Ishikawa (cell line): ENCODE measurements around the gene AKT1S1.

Experiments
- CEBPB ChIP-seq: IDR thresholded peaks from 2 replicates; pipeline ENCODE4 v1.6.1; 2012
- CREB1 ChIP-seq: IDR thresholded peaks from 2 replicates; pipeline ENCODE4 v1.6.1; 2012; ENCODE audit warnings: low read depth
- EGR1 ChIP-seq: IDR thresholded peaks from 2 replicates; pipeline ENCODE4 v1.6.1; 2012
- EP300 ChIP-seq: IDR thresholded peaks from 2 replicates; pipeline ENCODE4 v1.6.1; 2012; ENCODE audit warnings: borderline replicate concordance
- FOXM1 ChIP-seq: IDR thresholded peaks from 2 replicates; pipeline ENCODE4 v1.6.1; 2012; ENCODE audit warnings: low read depth, borderline replicate concordance
- MAX ChIP-seq: IDR thresholded peaks from 2 replicates; pipeline ENCODE4 v1.6.1; 2012
- NFIC ChIP-seq: IDR thresholded peaks from 2 replicates; pipeline ENCODE4 v1.6.1; 2012
- RAD21 ChIP-seq: IDR thresholded peaks from 2 replicates; pipeline ENCODE4 v1.6.1; 2012; ENCODE audit warnings: low read depth
- REST ChIP-seq: IDR thresholded peaks from 2 replicates; pipeline ENCODE4 v1.6.1; 2012; ENCODE audit warnings: low read depth, mild to moderate bottlenecking
- TAF1 ChIP-seq: IDR thresholded peaks from 2 replicates; pipeline ENCODE4 v1.6.1; 2012; ENCODE audit warnings: low read depth, mild to moderate bottlenecking
- TCF12 ChIP-seq: IDR thresholded peaks from 2 replicates; pipeline ENCODE4 v1.6.1; 2012; ENCODE audit warnings: low read depth
- TEAD4 ChIP-seq: IDR thresholded peaks from 2 replicates; pipeline ENCODE4 v1.6.1; 2012
- USF1 ChIP-seq: IDR thresholded peaks from 2 replicates; pipeline ENCODE4 v1.6.1; 2012
- YY1 ChIP-seq: IDR thresholded peaks from 2 replicates; pipeline ENCODE4 v1.6.1; 2012; ENCODE audit warnings: low read depth
- ZBTB7A ChIP-seq: IDR thresholded peaks from 2 replicates; pipeline ENCODE4 v1.6.1; 2012; ENCODE audit warnings: low read depth

The AKT1S1 gene

GRCh38 chr19:49832556-49832955 lies 44.6 kb downstream of the AKT1S1 start:
- no peak for TF ChIP-seq TCF12
- TF ChIP-seq FOXM1, result no peak
- no peak for TF ChIP-seq YY1
- no peak for TF ChIP-seq REST
- TF ChIP-seq EP300, result no peak
- TF ChIP-seq ZBTB7A, result no peak
- TF ChIP-seq EGR1, result no peak
- no peak for TF ChIP-seq CREB1

GRCh38 chr19:49831592-49831991 lies 45.6 kb downstream of the AKT1S1 start:
- TF ChIP-seq TCF12 (no peak), EGR1 (no peak), FOXM1 (no peak), YY1 (no peak), REST (no peak), RAD21 (no peak), MAX (no peak), TEAD4 (no peak), ZBTB7A (no peak), CREB1 (no peak), TAF1 (no peak), EP300 (no peak), CEBPB (no peak), USF1 (no peak), NFIC (no peak)

- no peak for TF ChIP-seq CREB1
- TF ChIP-seq NFIC, result no peak
- TF ChIP-seq YY1, result no peak
- TF ChIP-seq RAD21, result no peak
- TF ChIP-seq FOXM1, result no peak
- TF ChIP-seq REST, result no peak
- no peak for TF ChIP-seq TCF12
- TF ChIP-seq EP300, result no peak
- TF ChIP-seq TEAD4, result no peak
- no peak for TF ChIP-seq USF1
- TF ChIP-seq CEBPB, result no peak
- no peak for TF ChIP-seq MAX
Measured at GRCh38 chr19:49830766-49831165, 46.4 kb downstream of the AKT1S1 start.

- TF ChIP-seq RAD21 (no peak), NFIC (no peak), TCF12 (no peak), TAF1 (no peak), YY1 (no peak), CREB1 (no peak), EP300 (no peak), ZBTB7A (no peak), REST (no peak), FOXM1 (no peak), EGR1 (no peak), TEAD4 (no peak)
Measured at GRCh38 chr19:49829721-49830120, 47.4 kb downstream of the AKT1S1 start.
